IMR-90 (cell line): ENCODE results near the gene C10orf105. TPM values are rescaled to one million over a fixed set of nuclear protein-coding genes. Genes with fewer than 3 reads are reported as not detected.

Source experiments
- ATAC-seq: fragments of 200-7000 bp; cut with Tn5 transposase; 2 replicates; pipeline ENCODE4 v1.9.1; 2020; ENCODE audit warnings: low read depth, mild to moderate bottlenecking, moderate library complexity
- BruUV-seq: library from RNA; stranded (reverse); fragments of 400-500 nt; replicated peaks from 2 replicates; lab custom pipeline; 2021; lab: Mats Ljungman, UMichigan
- CTCF ChIA-PET: fragments of 300-600 bp; formaldehyde crosslinking; extraction: SDS; loops from one replicate; lab custom pipeline; 2021; ENCODE audit warnings: antibody characterized with exemption; lab: Yijun Ruan, JAX
- POLR2A ChIA-PET: fragments of 300-600 bp; sonication (Branson Sonifier 250); formaldehyde crosslinking; loops from one replicate; lab custom pipeline; 2022; ENCODE audit warnings: antibody characterized with exemption; ENCODE audit not compliant: unreplicated experiment; lab: Charles Lee
- DNase-seq: peaks from one replicate; pipeline ENCODE4 v3.0.0; 2013
- H2AFZ ChIP-seq: replicated peaks from 2 replicates; pipeline ENCODE3; 2013; ENCODE audit warnings: low read length, mild to moderate bottlenecking; ENCODE audit not compliant: poor library complexity
- H2AK5ac ChIP-seq: 2 replicates; pipeline ENCODE4 v1.6.1; 2013; ENCODE audit warnings: low read depth, low read length, inconsistent platforms
- H2AK9ac ChIP-seq: replicated peaks from 2 replicates; pipeline ENCODE3; 2013; ENCODE audit warnings: mild to moderate bottlenecking, low read depth, low read length, moderate library complexity; ENCODE audit not compliant: poor library complexity
- H2BK120ac ChIP-seq: 2 replicates; pipeline ENCODE4 v1.6.1; 2013; ENCODE audit warnings: low read depth, low read length, inconsistent platforms
- H2BK15ac ChIP-seq: 3 replicates; pipeline ENCODE4 v1.6.1; 2013; ENCODE audit warnings: low read depth, low read length, inconsistent platforms
- H2BK20ac ChIP-seq: 2 replicates; pipeline ENCODE4 v1.6.1; 2013; ENCODE audit warnings: low read depth, mild to moderate bottlenecking, inconsistent platforms, low read length, moderate library complexity
- H2BK5ac ChIP-seq: 2 replicates; pipeline ENCODE4 v1.6.1; 2013; ENCODE audit warnings: mild to moderate bottlenecking, low read depth, low read length, inconsistent platforms; ENCODE audit not compliant: poor library complexity, severe bottlenecking
- H3K14ac ChIP-seq: replicated peaks from 2 replicates; pipeline ENCODE4 v1.6.1; 2013; ENCODE audit warnings: low read depth, low read length, inconsistent platforms
- H3K18ac ChIP-seq: 2 replicates; pipeline ENCODE4 v1.6.1; 2013; ENCODE audit warnings: low read depth, low read length, control low read depth
- H3K23ac ChIP-seq: 2 replicates; pipeline ENCODE4 v1.6.1; 2013; ENCODE audit warnings: low read depth, low read length, inconsistent platforms
- H3K27ac ChIP-seq: 2 replicates; pipeline ENCODE4 v1.5.1; 2013; ENCODE audit warnings: mild to moderate bottlenecking, control low read depth, low read length; ENCODE audit not compliant: insufficient read depth
- H3K27me3 ChIP-seq: 2 replicates; pipeline ENCODE4 v1.6.1; 2013; ENCODE audit warnings: low read length; ENCODE audit not compliant: control insufficient read depth, insufficient read depth
- H3K36me3 ChIP-seq: 2 replicates; pipeline ENCODE4 v1.6.1; 2013; ENCODE audit warnings: low read length, mixed read lengths; ENCODE audit not compliant: control insufficient read depth, insufficient read depth
- H3K4ac ChIP-seq: 2 replicates; pipeline ENCODE4 v1.6.1; 2013; ENCODE audit warnings: low read depth, low read length, inconsistent platforms
- H3K4me1 ChIP-seq: 2 replicates; pipeline ENCODE4 v1.6.1; 2013; ENCODE audit warnings: low read length, mixed read lengths; ENCODE audit not compliant: control insufficient read depth, insufficient read depth
- H3K4me2 ChIP-seq: 2 replicates; pipeline ENCODE4 v1.6.1; 2013; ENCODE audit warnings: low read depth, mild to moderate bottlenecking, control low read depth, low read length, moderate library complexity
- H3K4me3 ChIP-seq: 2 replicates; pipeline ENCODE4 v1.5.1; 2013; ENCODE audit warnings: low read depth, mild to moderate bottlenecking, control low read depth, low read length, moderate library complexity; ENCODE audit not compliant: insufficient read depth
- H3K56ac ChIP-seq: 2 replicates; pipeline ENCODE4 v1.6.1; 2013; ENCODE audit warnings: low read length, inconsistent platforms; ENCODE audit not compliant: insufficient read depth; ENCODE audit errors: extremely low read depth
- H3K79me1 ChIP-seq, 2 experiments: 2 replicates each; pipeline ENCODE4 v1.6.1; 2013; ENCODE audit warnings: low read length in 2 of 2, inconsistent platforms in 1 of 2, low read depth in 1 of 2
- H3K9ac ChIP-seq: 2 replicates; pipeline ENCODE4 v1.6.1; 2013; ENCODE audit warnings: low read depth, low read length, control low read depth
- H3K9me1 ChIP-seq: 2 replicates; pipeline ENCODE4 v1.6.1; 2013; ENCODE audit warnings: low read length, inconsistent platforms; ENCODE audit not compliant: insufficient read depth
- H3K9me3 ChIP-seq: 2 replicates; pipeline ENCODE4 v1.6.1; 2013; ENCODE audit warnings: low read length; ENCODE audit not compliant: control insufficient read depth, insufficient read depth
- H4K20me1 ChIP-seq: 2 replicates; pipeline ENCODE4 v1.6.1; 2013; ENCODE audit warnings: low read length, inconsistent platforms; ENCODE audit not compliant: insufficient read depth
- H4K5ac ChIP-seq: 2 replicates; pipeline ENCODE4 v1.6.1; 2013; ENCODE audit warnings: mild to moderate bottlenecking, low read depth, low read length, control low read depth
- H4K8ac ChIP-seq, 2 experiments: 2 replicates each; pipeline ENCODE4 v1.6.1; 2013; ENCODE audit warnings: low read depth in 2 of 2, low read length in 2 of 2, control low read depth in 1 of 2, inconsistent platforms in 1 of 2
- H4K91ac ChIP-seq: 2 replicates; pipeline ENCODE4 v1.6.1; 2013; ENCODE audit warnings: low read depth, low read length, inconsistent platforms; ENCODE audit not compliant: insufficient read depth
- CEBPB ChIP-seq: IDR thresholded peaks from 2 replicates; pipeline ENCODE4 v1.6.1; 2012; ENCODE audit warnings: low read depth, low read length, improper control_type of control experiment
- CTCF ChIP-seq: conservative IDR thresholded peaks from 2 replicates; pipeline ENCODE4 v1.5.1; 2012; ENCODE audit warnings: mild to moderate bottlenecking, low read depth, low read length, improper control_type of control experiment
- RFX5 ChIP-seq: IDR thresholded peaks from 2 replicates; pipeline ENCODE4 v1.8.0; 2012; ENCODE audit warnings: low read depth, mild to moderate bottlenecking, low read length, moderate library complexity
- WGBS, 2 experiments: methylation state at CpG; one replicate each; pipeline versions ENCODE4 v1.1.5 to v1.1.7; 2013; ENCODE audit warnings: missing lambda C conversion rate in 2 of 2; ENCODE audit not compliant: insufficient read length in 1 of 2; ENCODE audit errors: extremely low coverage in 2 of 2; 5-methylcytosine and 5-hydroxymethylcytosine counted together
- dilution Hi-C: fragments of 300-500 bp; cut with HindIII; formaldehyde crosslinking; loops from one replicate; pipeline ENCODE4 v1.14.3; 2018; ENCODE audit warnings: low sequenced_read_pairs; ENCODE audit not compliant: unreplicated experiment
- in situ Hi-C: fragments of 300-500 bp; cut with MboI; formaldehyde crosslinking; loops from 3 replicates; pipeline ENCODE4 v1.14.3; 2019; ENCODE audit warnings: low sequenced_read_pairs, inconsistent platforms, mixed read lengths
- intact Hi-C: fragments of 100-400 bp; cut with micrococcal nuclease; formaldehyde crosslinking; loops from 2 replicates; pipeline ENCODE4 v1.10.0; 2022
- polyA plus RNA-seq, 3 experiments: library from polyadenylated mRNA; depleted of rRNA; stranded (reverse); fragments of >200 nt; gene quantifications; 2 replicates each; pipeline ENCODE4 v1.2.3, GENCODE V29; 2012; ENCODE audit warnings: low replicate concordance in 1 of 3
- total RNA-seq: library from RNA; depleted of rRNA; stranded (reverse); fragments of >200 nt; gene quantifications from 2 replicates; pipeline ENCODE4 v1.2.3, GENCODE V29; 2012

The C10orf105 gene
- total and polyA plus RNA-seq, 2 of the 4 experiments (the other 2 are of a cell fraction): under 0.01 TPM; not detected in 1

GRCh38 chr10:71755179-71755879 is 35.8 kb upstream of the C10orf105 start:
- Histone ChIP-seq H3K14ac (no peak overlapping the region), H3K27ac (no peak overlapping the region), H3K4me1 (peaks cover 10% of the 10 kb centered on the region; the same call in 1 of the 2 replicates), H3K18ac (no peak overlapping the region), H3K4me3 (no peak overlapping the region), H2BK120ac (no peak overlapping the region), H2BK15ac (no peak overlapping the region), H3K36me3 (peaks cover 9% of the 10 kb centered on the region; the same call in 1 of the 2 replicates), H2AFZ (no peak overlapping the region), H3K9me1 (peaks cover 14% of the 10 kb centered on the region; the same call in 1 of the 2 replicates), H3K27me3 (peaks cover 3% of the 10 kb centered on the region), H2AK5ac (peak overlapping the region; percentile 38; the same call in 1 of the 2 replicates), H3K9ac (no peak overlapping the region), H4K20me1 (no peaks in the 10 kb centered on the region), H3K56ac (no peak overlapping the region), H2BK20ac (no peak overlapping the region), H4K8ac (no peak overlapping the region), H3K9me3 (no peaks in the 10 kb centered on the region), H3K4me2 (no peak overlapping the region), H3K23ac (no peak overlapping the region), H4K91ac (no peak overlapping the region), H3K79me1 (no peaks in the 10 kb centered on the region), H2AK9ac (no peak overlapping the region), H3K4ac (no peak overlapping the region), H4K5ac (no peak overlapping the region), H2BK5ac (no peak overlapping the region)
- no CpG with 5 or more reads among the region's 16 CpGs for WGBS, 2 experiments
- dilution Hi-C loops: no loop called here
- in situ Hi-C loops: no loop called here
- no TSS peak for BruUV-seq
- ChIA-PET POLR2A (no interaction called here), CTCF (no interaction called here)
- intact Hi-C loops: no loop called here
- DNase-seq: no peak
- ATAC-seq: no peak
- TF ChIP-seq RFX5: no peak
- TF ChIP-seq CEBPB: no peak
- TF ChIP-seq CTCF: no peak
